Upper lobe of left lung (tissue), 4 donors: Measurements from ENCODE around the gene MT1E.

Source experiments
- POLR2AphosphoS5 ChIP-seq, 2 donors: sonication (generic); formaldehyde crosslinking; IDR thresholded peaks; one replicate each; pipeline ENCODE4 v1.5.1; 2017; ENCODE audit warnings: antibody characterized with exemption in 2 of 2
- TF ChIP-seq, protein P1 (sequence below), 6 experiments: fragments of 450-650 bp in 4 of 6; fragments of 200-600 bp in 2 of 6; sonication (generic) in 2 of 6; IDR thresholded peaks; one replicate each; pipeline ENCODE4 v1.5.1; 2016 to 2019; ENCODE audit warnings: antibody characterized with exemption in 6 of 6

DNA sequence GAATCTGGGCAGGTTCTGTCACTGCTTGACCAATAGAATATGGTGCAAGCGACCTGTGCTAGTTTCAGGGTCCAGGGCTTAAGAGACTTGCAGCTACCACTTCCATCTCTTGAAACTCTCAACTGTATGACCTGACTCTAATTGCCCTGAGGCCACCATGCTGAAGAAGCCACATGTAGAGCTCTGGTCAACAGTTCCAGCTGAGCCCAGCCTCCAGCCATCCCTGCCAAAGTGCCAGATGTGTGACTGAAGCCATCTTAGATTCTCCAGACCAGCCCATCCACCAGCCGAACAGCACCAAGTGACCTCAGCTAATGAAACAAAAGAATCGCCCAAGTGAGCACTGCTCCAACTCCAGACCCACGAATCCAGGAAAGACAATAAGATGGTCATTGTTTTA, 20.6 kb upstream of the MT1E start:
- TF ChIP-seq, protein P1, sequence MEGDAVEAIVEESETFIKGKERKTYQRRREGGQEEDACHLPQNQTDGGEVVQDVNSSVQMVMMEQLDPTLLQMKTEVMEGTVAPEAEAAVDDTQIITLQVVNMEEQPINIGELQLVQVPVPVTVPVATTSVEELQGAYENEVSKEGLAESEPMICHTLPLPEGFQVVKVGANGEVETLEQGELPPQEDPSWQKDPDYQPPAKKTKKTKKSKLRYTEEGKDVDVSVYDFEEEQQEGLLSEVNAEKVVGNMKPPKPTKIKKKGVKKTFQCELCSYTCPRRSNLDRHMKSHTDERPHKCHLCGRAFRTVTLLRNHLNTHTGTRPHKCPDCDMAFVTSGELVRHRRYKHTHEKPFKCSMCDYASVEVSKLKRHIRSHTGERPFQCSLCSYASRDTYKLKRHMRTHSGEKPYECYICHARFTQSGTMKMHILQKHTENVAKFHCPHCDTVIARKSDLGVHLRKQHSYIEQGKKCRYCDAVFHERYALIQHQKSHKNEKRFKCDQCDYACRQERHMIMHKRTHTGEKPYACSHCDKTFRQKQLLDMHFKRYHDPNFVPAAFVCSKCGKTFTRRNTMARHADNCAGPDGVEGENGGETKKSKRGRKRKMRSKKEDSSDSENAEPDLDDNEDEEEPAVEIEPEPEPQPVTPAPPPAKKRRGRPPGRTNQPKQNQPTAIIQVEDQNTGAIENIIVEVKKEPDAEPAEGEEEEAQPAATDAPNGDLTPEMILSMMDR (IDR thresholded peaks at IDR 0.05) = no peak
- TF ChIP-seq POLR2AphosphoS5 (IDR thresholded peaks at IDR 0.05) = no peak
